GM23248 (cell line): Measurements from ENCODE around the gene PTDSS2. TPM values are rescaled to one million over a fixed set of nuclear protein-coding genes. Genes with fewer than 3 reads are reported as not detected.

ENCODE experiments used
- DNase-seq: peaks from one replicate; pipeline ENCODE4 v3.0.0-alpha.2; 2015
- H2AFZ ChIP-seq: fragments of 200-600 bp; sonication (generic); 2 replicates; pipeline ENCODE4 v1.6.1; 2016; ENCODE audit warnings: antibody characterized with exemption
- H3F3A ChIP-seq: fragments of 200-600 bp; sonication (generic); 2 replicates; pipeline ENCODE4 v1.6.1; 2016; ENCODE audit warnings: mild to moderate bottlenecking, antibody characterized with exemption, mixed run types; ENCODE audit not compliant: insufficient read depth
- H3K27ac ChIP-seq: fragments of 200-600 bp; sonication (generic); 2 replicates; pipeline ENCODE4 v1.5.1; 2016; ENCODE audit warnings: mild to moderate bottlenecking
- H3K27me3 ChIP-seq: fragments of 200-600 bp; sonication (generic); replicated peaks from 2 replicates; pipeline ENCODE4 v1.6.1; 2016; ENCODE audit warnings: mild to moderate bottlenecking; ENCODE audit not compliant: insufficient read depth
- H3K36me3 ChIP-seq: fragments of 200-600 bp; sonication (generic); 2 replicates; pipeline ENCODE4 v1.6.1; 2016; ENCODE audit warnings: low read depth, mild to moderate bottlenecking
- H3K4me1 ChIP-seq: fragments of 200-600 bp; sonication (generic); 2 replicates; pipeline ENCODE4 v1.6.1; 2016; ENCODE audit warnings: mild to moderate bottlenecking; ENCODE audit not compliant: insufficient read depth
- H3K4me2 ChIP-seq: fragments of 200-600 bp; sonication (generic); one replicate; pipeline ENCODE4 v1.6.1; 2016; ENCODE audit warnings: mild to moderate bottlenecking; ENCODE audit not compliant: unreplicated experiment
- H3K4me3 ChIP-seq: fragments of 200-600 bp; sonication (generic); 2 replicates; pipeline ENCODE4 v1.5.1; 2016; ENCODE audit warnings: mild to moderate bottlenecking
- H3K79me2 ChIP-seq: fragments of 200-600 bp; sonication (generic); 2 replicates; pipeline ENCODE4 v1.6.1; 2016; ENCODE audit warnings: mild to moderate bottlenecking; ENCODE audit not compliant: insufficient read depth
- H3K9ac ChIP-seq: fragments of 200-600 bp; sonication (generic); 2 replicates; pipeline ENCODE4 v1.6.1; 2016; ENCODE audit warnings: mild to moderate bottlenecking
- H3K9me2 ChIP-seq: fragments of 200-600 bp; sonication (generic); 2 replicates; pipeline ENCODE4 v1.6.1; 2016; ENCODE audit warnings: mixed run types, mild to moderate bottlenecking, moderate library complexity; ENCODE audit not compliant: insufficient read depth
- H3K9me3 ChIP-seq: fragments of 200-600 bp; sonication (generic); one replicate; pipeline ENCODE4 v1.6.1; 2017; ENCODE audit warnings: low read depth
- H4K20me1 ChIP-seq: fragments of 200-600 bp; sonication (generic); 2 replicates; pipeline ENCODE4 v1.6.0; 2016; ENCODE audit not compliant: insufficient read depth
- EZH2 ChIP-seq: fragments of 200-600 bp; sonication (generic); IDR thresholded peaks from 2 replicates; pipeline ENCODE4 v1.6.1; 2018; ENCODE audit warnings: antibody characterized with exemption, mild to moderate bottlenecking; ENCODE audit not compliant: insufficient read depth, poor library complexity, severe bottlenecking
- EZH2phosphoT487 ChIP-seq: fragments of 200-600 bp; sonication (generic); IDR thresholded peaks from 2 replicates; pipeline ENCODE4 v1.6.1; 2018; ENCODE audit warnings: antibody characterized with exemption, moderate library complexity, mild to moderate bottlenecking, low read depth; ENCODE audit not compliant: insufficient read depth
- WGBS, 2 experiments: methylation state at CpG; one replicate each; pipeline ENCODE4 v1.1.6; 2015 to 2017; ENCODE audit warnings: low lambda C conversion rate in 2 of 2, low coverage in 1 of 2; ENCODE audit errors: missing lambda C conversion rate in 2 of 2; 5-methylcytosine and 5-hydroxymethylcytosine counted together
- in situ Hi-C: fragments of 300-500 bp; cut with MboI; formaldehyde crosslinking; loops from 2 replicates; pipeline ENCODE4 v1.15.0; 2020
- polyA plus RNA-seq: library from polyadenylated mRNA; unstranded; fragments of >200 nt; fragmentation: Nextera tagmentation; extraction: Ambion mirVana; gene quantifications from 2 replicates; pipeline ENCODE4 v1.2.1, GENCODE V29; 2016
- total RNA-seq: library from RNA; depleted of rRNA; stranded (reverse); fragments of >200 nt; shearing (Covaris generic); gene quantifications from 2 replicates; pipeline ENCODE4 v1.2.3, GENCODE V29; 2014

The PTDSS2 gene
- total and polyA plus RNA-seq, 2 experiments from 2014 or later, result 22.2 to 44.1 TPM

DNA sequence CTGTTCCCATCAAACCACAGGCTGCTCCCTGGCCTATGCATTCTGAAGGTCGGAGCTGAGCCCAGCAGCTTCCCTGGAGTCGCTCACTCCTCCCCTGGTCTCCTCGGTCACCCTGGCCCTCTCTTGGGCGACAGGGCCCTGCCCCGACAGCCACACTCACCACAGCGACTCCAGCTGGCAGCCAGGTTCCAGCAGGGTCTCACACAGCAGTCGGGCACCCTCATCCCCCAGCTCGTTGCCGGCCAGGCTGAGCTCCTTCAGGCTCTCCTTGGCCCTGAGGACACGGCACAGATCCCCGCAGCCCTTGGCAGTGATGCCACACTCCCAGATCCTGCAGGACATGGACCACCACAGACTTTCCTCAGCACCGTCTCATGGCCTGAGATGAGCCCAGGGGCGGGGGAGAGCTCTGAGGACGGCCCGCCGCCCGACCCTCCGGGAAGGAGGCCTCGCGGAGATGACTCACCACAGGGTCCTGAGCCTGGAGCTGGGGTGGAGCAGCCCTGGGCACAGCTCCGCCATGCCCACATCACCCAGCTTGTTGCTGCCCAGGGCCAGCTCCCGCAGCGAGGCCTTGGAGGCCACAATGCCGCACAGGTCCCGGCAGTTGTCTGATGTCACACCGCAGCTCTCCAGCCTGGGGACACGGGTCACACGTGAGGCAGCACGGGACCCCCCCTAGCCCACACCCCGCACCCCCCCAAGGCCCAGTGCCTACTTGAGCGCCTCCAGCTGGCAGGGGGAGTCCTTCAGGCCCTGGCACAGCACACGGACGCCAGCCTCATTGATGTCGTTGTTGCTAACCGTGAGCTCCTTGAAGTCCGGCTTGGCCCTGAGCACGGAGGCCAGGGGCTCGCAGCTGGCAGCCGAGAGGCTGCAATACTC, 48.5 kb downstream of the PTDSS2 start:
- Histone ChIP-seq H3F3A (peaks cover 26% of the 10 kb centered on the region), H3K9me2 (no peaks in the 10 kb centered on the region), H3K4me3 (no peak overlapping the region), H3K4me1 (peaks cover 5% of the 10 kb centered on the region; the same call in 1 of the 2 replicates), H3K27me3 (no peaks in the 10 kb centered on the region), H3K79me2 (peaks cover 53% of the 10 kb centered on the region), H2AFZ (no peak overlapping the region), H3K4me2 (no peak overlapping the region), H3K9ac (no peak overlapping the region), H4K20me1 (no peaks in the 10 kb centered on the region), H3K9me3 (no peaks in the 10 kb centered on the region), H3K36me3 (peaks cover 44% of the 10 kb centered on the region), H3K27ac (no peak overlapping the region)
- TF ChIP-seq EZH2phosphoT487 (no peak), EZH2 (no peak)
- in situ Hi-C loops, result no loop called here
- 93 to 94% methylated on average over 21 to 36 of the region's 39 CpGs for WGBS, 2 experiments
- no peak for DNase-seq

DNA sequence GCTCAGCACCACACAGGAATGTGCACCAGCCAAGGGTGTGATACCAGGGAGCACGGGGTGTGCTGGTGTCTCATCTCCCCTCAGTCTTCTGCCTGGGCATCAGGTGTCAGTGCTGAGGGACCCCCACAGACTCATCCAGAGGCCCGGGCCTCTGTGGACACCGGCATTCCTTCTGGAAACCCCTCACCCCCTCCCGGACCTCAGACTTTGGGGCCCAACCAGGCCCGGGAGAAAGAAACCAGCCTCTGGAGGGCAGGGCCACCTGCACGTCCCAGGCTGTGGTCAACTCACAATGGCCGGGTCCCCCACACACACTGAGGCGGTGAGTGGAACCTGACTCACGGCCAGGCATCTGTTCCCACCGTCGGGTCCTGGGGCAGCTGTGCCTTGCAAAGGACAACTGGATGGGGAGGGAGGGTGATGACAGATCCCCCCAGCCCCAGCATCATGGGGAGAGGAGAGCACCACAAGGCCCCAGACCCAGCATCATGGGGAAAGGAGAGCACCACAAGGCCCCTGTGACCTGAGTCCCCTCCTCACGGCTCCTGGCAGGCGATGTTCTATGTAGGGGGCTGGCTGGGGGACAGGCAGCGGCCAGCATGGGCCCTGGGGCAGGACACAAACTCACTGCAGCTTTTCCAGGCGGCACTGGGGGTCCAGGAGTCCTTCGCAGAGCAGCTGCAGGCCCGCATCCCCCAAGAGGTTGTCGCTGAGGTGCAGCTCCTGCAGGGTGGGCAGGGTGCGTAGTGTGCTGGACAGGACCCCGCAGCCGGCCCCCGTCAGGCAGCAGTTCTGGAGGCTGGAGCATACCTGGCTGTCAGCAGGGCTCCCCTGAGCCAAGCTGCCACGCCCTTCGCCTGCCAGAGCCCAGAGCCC, 49.4 kb downstream of the PTDSS2 start:
- Histone ChIP-seq H3K27ac (no peak overlapping the region), H4K20me1 (no peaks in the 10 kb centered on the region), H3K4me3 (no peak overlapping the region), H2AFZ (no peak overlapping the region), H3K9me2 (no peaks in the 10 kb centered on the region), H3F3A (peaks cover 25% of the 10 kb centered on the region), H3K9me3 (no peaks in the 10 kb centered on the region), H3K4me2 (no peak overlapping the region), H3K27me3 (no peaks in the 10 kb centered on the region), H3K4me1 (peaks cover 5% of the 10 kb centered on the region; the same call in 1 of the 2 replicates), H3K79me2 (peaks cover 61% of the 10 kb centered on the region), H3K36me3 (peaks cover 44% of the 10 kb centered on the region), H3K9ac (no peak overlapping the region)
- WGBS, 2 experiments, result 89 to 90% methylated on average over 23 to 24 of the region's 24 CpGs
- in situ Hi-C loops, result no loop called here
- no peak for DNase-seq
- TF ChIP-seq EZH2, result no peak
- no peak for TF ChIP-seq EZH2phosphoT487

- Histone ChIP-seq H2AFZ (no peak overlapping the region), H3K4me2 (no peak overlapping the region), H3K4me1 (peaks cover 17% of the 10 kb centered on the region), H3K9me3 (no peaks in the 10 kb centered on the region), H3K9me2 (no peaks in the 10 kb centered on the region), H3K4me3 (no peak overlapping the region), H3K9ac (no peak overlapping the region), H3K27ac (no peak overlapping the region), H3K27me3 (no peaks in the 10 kb centered on the region), H4K20me1 (no peaks in the 10 kb centered on the region), H3K36me3 (peaks cover 38% of the 10 kb centered on the region), H3K79me2 (peaks cover 78% of the 10 kb centered on the region), H3F3A (peaks cover 31% of the 10 kb centered on the region)
- WGBS, 2 experiments, result 85 to 86% methylated on average over 24 of the region's 24 CpGs
- TF ChIP-seq EZH2 (no peak), EZH2phosphoT487 (no peak)
- in situ Hi-C loops, result no loop called here
- no peak for DNase-seq
Observed at GRCh38 chr11:501001-501682, 51.1 kb downstream of the PTDSS2 start.

GRCh38 chr11:501683-502287, 51.7 kb downstream of the PTDSS2 start:
- DNase-seq, result no peak
- H3K27ac ChIP-seq, result peak overlapping the region; percentile 100
- no peaks in the 10 kb centered on the region for H4K20me1 ChIP-seq
- H3K36me3 ChIP-seq, result peaks cover 31% of the 10 kb centered on the region
- H3K4me1 ChIP-seq, result peaks cover 17% of the 10 kb centered on the region
- in situ Hi-C loops, result no loop called here
- no peak overlapping the region for H3K4me2 ChIP-seq
- peak overlapping the region; percentile 100; the same call in 1 of the 2 replicates for H3K9ac ChIP-seq
- peaks cover 79% of the 10 kb centered on the region for H3K79me2 ChIP-seq
- H2AFZ ChIP-seq, result no peak overlapping the region
- H3F3A ChIP-seq, result peaks cover 25% of the 10 kb centered on the region
- TF ChIP-seq EZH2phosphoT487 (no peak), EZH2 (no peak)
- no peaks in the 10 kb centered on the region for H3K9me2 ChIP-seq
- WGBS, 2 experiments, result 80 to 82% methylated on average over 18 to 19 of the region's 19 CpGs
- no peak overlapping the region for H3K4me3 ChIP-seq
- no peaks in the 10 kb centered on the region for H3K27me3 ChIP-seq
- H3K9me3 ChIP-seq, result no peaks in the 10 kb centered on the region
